Measurements from ENCODE around the gene NINJ2. TPM values are rescaled to one million over a fixed set of nuclear protein-coding genes. Genes with fewer than 3 reads are reported as not detected.
"Not testable (repeated sequence)": the region's sequence is repeated elsewhere in the genome, so short reads cannot be mapped to it uniquely, and the experiment has no call there.

NINJ2 gene, protein sequence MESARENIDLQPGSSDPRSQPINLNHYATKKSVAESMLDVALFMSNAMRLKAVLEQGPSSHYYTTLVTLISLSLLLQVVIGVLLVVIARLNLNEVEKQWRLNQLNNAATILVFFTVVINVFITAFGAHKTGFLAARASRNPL
- total RNA-seq (1 to 10 TPM in 3 of 7 donors, under 1 TPM in 2, not detected in 2; 0.48 to 3.4 (median 1.4) TPM), polyA plus RNA-seq (1 to 10 TPM in 1 of 2 donors, under 1 TPM in 1; 0.82 to 2.2 TPM)
- long read RNA-seq, donor 1, result 0 reads
- long read RNA-seq, donor 2, partial matches to known transcripts, result 0 of 1 reads
- long read RNA-seq, donor 2, other reads (novel, unspliced or antisense), result 0 of 1 reads
- long read RNA-seq, donor 3, result 0 reads

DNA sequence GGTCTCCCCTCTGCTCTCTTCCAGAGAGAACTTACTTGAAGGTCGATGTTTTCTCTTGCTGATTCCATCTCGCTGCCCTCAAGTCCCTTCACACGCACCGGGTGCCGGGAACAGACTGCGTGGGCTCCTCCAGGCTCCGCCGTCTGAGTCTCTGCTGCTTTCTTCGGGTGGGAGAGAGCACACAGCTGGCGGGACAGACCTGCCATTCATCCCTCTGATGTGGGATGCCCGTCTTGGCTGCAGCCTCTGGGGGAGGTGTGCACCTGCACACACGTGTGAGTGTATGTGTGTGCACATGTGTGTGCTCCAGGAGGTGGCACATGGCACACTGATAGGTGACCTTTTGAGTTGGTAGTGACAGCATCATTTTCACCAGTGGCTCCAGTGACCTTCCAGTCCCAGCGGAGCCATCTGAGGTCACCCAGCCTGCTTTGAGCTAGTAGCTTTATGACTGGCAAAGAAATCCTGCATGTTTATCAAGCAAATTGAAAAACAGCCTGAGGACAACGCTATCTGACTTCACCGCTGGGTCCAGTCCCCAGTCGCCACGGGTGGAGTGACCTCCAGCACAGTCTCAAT is at the start of gene NINJ2:
Gene NINJ2, minus strand, starts transcription at position 153 of the 579 bp plus-strand sequence. Its CDS starts 85 bp downstream, at position 68.
- H3K27me3 ChIP-seq, result no peaks in the 10 kb centered on the region
- whole genome bisulfite sequencing, 3 donors, result 15 to 26% (median 18%) methylated on average over 17 of the region's 17 CpGs
- intact Hi-C loops (cut with DNase I), result no loop called here
- peak within 1 kb of the TSS; percentile 6 for H3K4me3 ChIP-seq
- peak in 1 of 5 donors; percentile 35 for DNase-seq
- no peaks in the 10 kb centered on the region for H3K36me3 ChIP-seq
- H3K9me3 ChIP-seq, result no peaks in the 10 kb centered on the region
- H3K4me1 ChIP-seq (ENCODE audit: insufficient read depth), result peaks cover 9% of the 10 kb centered on the region
- TF ChIP-seq POLR2A (IDR thresholded peaks at IDR 0.05), result no peak
- TF ChIP-seq EP300 (IDR thresholded peaks at IDR 0.05), result no peak
- TF ChIP-seq, protein P1, sequence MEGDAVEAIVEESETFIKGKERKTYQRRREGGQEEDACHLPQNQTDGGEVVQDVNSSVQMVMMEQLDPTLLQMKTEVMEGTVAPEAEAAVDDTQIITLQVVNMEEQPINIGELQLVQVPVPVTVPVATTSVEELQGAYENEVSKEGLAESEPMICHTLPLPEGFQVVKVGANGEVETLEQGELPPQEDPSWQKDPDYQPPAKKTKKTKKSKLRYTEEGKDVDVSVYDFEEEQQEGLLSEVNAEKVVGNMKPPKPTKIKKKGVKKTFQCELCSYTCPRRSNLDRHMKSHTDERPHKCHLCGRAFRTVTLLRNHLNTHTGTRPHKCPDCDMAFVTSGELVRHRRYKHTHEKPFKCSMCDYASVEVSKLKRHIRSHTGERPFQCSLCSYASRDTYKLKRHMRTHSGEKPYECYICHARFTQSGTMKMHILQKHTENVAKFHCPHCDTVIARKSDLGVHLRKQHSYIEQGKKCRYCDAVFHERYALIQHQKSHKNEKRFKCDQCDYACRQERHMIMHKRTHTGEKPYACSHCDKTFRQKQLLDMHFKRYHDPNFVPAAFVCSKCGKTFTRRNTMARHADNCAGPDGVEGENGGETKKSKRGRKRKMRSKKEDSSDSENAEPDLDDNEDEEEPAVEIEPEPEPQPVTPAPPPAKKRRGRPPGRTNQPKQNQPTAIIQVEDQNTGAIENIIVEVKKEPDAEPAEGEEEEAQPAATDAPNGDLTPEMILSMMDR (IDR thresholded peaks at IDR 0.05), result no peak
- no peak within 1 kb of the TSS for H3K27ac ChIP-seq

DNA sequence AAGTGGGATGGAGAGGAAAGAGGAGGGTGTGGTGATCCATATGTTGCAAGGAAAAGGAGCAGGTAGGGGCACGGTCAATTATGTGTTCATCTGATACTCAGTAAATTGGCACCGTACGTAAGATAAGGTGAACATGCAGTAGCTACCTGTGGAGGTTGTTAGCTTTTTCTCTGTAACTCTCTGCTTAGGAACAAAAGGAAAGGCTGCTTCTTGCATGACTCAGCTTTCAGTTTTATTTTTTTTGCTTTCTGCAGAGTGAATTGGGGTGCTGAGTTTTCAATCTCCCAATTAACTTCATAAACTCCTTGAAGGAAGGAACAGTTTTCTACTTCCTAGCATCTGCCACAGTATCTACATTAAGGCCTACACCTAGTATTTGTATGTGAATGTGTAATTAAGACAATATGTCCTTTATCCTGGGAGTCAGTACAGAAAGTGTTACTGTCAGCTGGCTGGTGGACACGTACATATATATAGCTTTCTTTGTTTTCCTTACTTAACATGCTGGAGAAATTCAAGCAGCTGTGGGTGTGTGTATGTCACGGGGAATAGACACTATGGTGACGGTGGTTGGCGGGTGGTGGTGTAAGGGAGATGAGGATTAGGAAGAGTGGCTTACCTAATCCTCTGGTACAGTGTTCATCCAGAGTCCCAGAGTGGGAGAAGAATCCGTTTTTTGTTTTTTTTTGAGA is 49.1 kb upstream of the NINJ2 start:
- TF ChIP-seq, protein P1 (IDR thresholded peaks at IDR 0.05), result no peak
- no peak for TF ChIP-seq POLR2A (IDR thresholded peaks at IDR 0.05)
- TF ChIP-seq EP300 (IDR thresholded peaks at IDR 0.05), result no peak
- DNase-seq, result no peak
- no peak overlapping the region for H3K27ac ChIP-seq
- H3K27me3 ChIP-seq, result no peaks in the 10 kb centered on the region
- H3K4me3 ChIP-seq, result no peak overlapping the region
- no peaks in the 10 kb centered on the region for H3K4me1 ChIP-seq (ENCODE audit: insufficient read depth)
- WGBS, 3 donors, result 68 to 73% (median 70%) methylated on average over 8 of the region's 8 CpGs
- no peaks in the 10 kb centered on the region for H3K36me3 ChIP-seq
- H3K9me3 ChIP-seq, result no peaks in the 10 kb centered on the region
- intact Hi-C loops (cut with DNase I), result no loop called here

DNA sequence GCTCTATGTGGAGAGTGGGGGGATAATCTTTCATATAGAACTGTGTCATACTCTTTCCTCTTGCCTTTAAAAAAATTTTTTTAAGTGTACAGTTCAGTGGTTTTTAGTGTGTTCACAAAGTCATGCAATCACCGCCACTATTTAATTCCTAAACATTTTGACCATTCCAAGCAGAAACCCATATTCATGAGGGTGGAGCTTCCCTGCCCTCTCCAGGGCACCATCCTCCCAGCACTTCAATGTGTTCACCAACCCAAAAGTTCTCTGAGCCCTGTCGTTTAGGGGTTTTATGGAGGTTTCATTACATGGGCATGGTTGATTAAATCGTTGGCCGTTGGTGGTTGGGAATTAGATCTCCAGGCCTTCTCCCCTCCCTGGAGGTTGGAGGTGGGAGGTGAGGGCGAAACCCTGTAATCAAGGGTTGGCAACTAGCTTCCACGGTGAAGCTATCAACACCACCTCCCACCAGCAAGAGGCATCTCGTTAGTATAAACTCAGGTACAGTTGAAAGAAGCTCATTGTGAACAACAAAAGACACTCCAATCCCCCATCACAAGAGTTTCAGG is 46.3 kb upstream of the NINJ2 start:
- Histone ChIP-seq H3K4me3 (no peak overlapping the region), H3K36me3 (no peaks in the 10 kb centered on the region), H3K27ac (no peak overlapping the region), H3K4me1 (ENCODE audit: insufficient read depth) (no peaks in the 10 kb centered on the region), H3K9me3 (no peaks in the 10 kb centered on the region), H3K27me3 (no peaks in the 10 kb centered on the region)
- TF ChIP-seq POLR2A (IDR thresholded peaks at IDR 0.05), result no peak
- intact Hi-C loops (cut with DNase I), result no loop called here
- no peak for DNase-seq
- 54 to 60% (median 59%) methylated on average over 7 of the region's 7 CpGs for WGBS, 3 donors

DNA sequence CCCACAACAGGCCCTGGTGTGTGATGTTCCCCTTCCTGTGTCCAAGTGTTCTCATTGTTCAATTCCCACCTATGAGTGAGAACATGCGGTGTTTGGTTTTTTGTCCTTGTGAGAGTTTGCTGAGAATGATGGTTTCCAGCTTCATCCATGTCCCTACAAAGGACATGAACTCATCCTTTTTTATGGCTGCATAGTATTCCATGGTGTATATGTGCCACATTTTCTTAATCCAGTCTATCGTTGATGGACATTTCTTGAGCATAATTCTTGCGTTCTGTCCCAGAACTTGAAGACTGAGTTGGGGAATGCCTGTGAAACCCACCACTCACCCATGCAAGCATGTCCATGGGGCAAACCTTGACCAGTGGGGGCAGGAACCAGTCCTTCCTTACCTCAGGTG is 44.8 kb upstream of the NINJ2 start:
- H3K27ac ChIP-seq; H3K4me3 ChIP-seq; H3K36me3 ChIP-seq; H3K27me3 ChIP-seq; H3K4me1 ChIP-seq (ENCODE audit: insufficient read depth); H3K9me3 ChIP-seq; DNase-seq; intact Hi-C loops (cut with DNase I): not testable (repeated sequence)
- 82 to 98% (median 84%) methylated on average over 3 of the region's 3 CpGs for WGBS, 3 donors

DNA sequence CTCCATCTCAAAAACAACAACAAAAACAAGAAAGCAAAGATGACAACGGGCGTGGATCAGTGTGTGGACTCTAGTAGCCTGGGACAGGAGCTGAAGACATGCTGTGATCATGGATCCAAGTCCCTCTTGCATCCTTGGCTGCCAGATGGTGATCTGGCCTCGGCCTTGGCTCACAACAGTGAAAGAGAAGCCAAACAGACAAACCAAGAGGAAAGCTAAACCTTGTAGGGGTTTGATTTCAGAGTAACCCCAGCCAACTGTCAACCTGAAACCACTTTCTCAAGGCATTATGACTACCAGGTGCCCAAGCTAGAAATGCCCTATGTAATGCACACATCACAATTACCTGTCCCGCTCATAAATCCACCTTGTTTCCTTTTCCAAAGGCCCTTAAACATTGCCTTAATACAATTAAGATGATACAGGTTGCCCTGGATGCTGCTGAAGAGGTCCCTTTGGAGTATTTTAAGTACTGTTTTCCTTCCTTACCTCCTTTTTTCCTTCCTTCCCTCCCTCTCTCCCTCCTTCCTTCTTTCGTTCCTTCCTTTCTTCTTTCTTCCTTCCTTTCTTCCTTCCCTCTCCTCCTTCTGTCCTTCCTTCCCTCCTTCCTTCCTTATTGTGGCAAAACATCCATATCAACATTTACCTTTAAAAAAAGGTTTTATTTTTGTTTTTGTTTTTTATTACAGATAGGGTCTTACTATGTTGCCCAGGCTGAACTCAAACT is 41.4 kb upstream of the NINJ2 start:
- TF ChIP-seq, protein P1 (IDR thresholded peaks at IDR 0.05), result no peak
- TF ChIP-seq EP300 (IDR thresholded peaks at IDR 0.05) (no peak), POLR2A (IDR thresholded peaks at IDR 0.05) (no peak)
- WGBS, 3 donors, result 81 to 89% (median 81%) methylated on average over 5 of the region's 5 CpGs
- Histone ChIP-seq H3K27me3 (no peaks in the 10 kb centered on the region), H3K9me3 (no peaks in the 10 kb centered on the region), H3K4me1 (ENCODE audit: insufficient read depth) (no peaks in the 10 kb centered on the region), H3K36me3 (no peaks in the 10 kb centered on the region), H3K4me3 (no peak overlapping the region), H3K27ac (no peak overlapping the region)
- no peak for DNase-seq
- intact Hi-C loops (cut with DNase I), result no loop called here

All from ovary (tissue), 10 donors.